Uterus (tissue), 4 donors: Measurements from ENCODE around the gene CCDC137. TPM values are rescaled to one million over a fixed set of nuclear protein-coding genes. Genes with fewer than 3 reads are reported as not detected.
A peak's percentile ranks its signal among the peaks of the same experiment; 100 is the strongest.

ENCODE experiments used
- DNase-seq, 2 donors: peaks; one replicate each; pipeline ENCODE4 v3.0.0-alpha.2; 2019 to 2020
- H3K27ac ChIP-seq, 2 donors: fragments of 200-600 bp; sonication (generic); 1 replicate in 1 of 2; 2 replicates in 1 of 2; pipeline ENCODE4 v1.5.1; 2016 to 2018
- H3K27me3 ChIP-seq, 2 donors: fragments of 200-600 bp; sonication (generic); one replicate each; pipeline ENCODE4 v1.5.1; 2018 to 2019; ENCODE audit warnings: control low read depth in 1 of 2
- H3K36me3 ChIP-seq, 2 donors: fragments of 200-600 bp; sonication (generic); one replicate each; pipeline ENCODE4 v1.5.1; 2019; ENCODE audit warnings: control low read depth in 1 of 2
- H3K4me1 ChIP-seq, 2 donors: fragments of 200-600 bp; sonication (generic); one replicate each; pipeline ENCODE4 v1.5.1; 2018 to 2019; ENCODE audit warnings: control low read depth in 1 of 2
- H3K4me3 ChIP-seq, 2 donors: fragments of 200-600 bp; sonication (generic); 1 replicate in 1 of 2; 2 replicates in 1 of 2; pipeline ENCODE4 v1.5.1; 2018 to 2019; ENCODE audit warnings: mild to moderate bottlenecking in 1 of 2
- H3K9me3 ChIP-seq, 2 donors: fragments of 200-600 bp; sonication (generic); one replicate each; pipeline ENCODE4 v1.5.1; 2019; ENCODE audit warnings: control low read depth in 1 of 2
- CTCF ChIP-seq, 4 experiments: fragments of 200-600 bp in 2 of 4; fragments of 450-650 bp in 2 of 4; sonication (generic) in 2 of 4; IDR thresholded peaks; one replicate each; pipeline ENCODE4 v1.5.1; 2016 to 2019; ENCODE audit warnings: antibody characterized with exemption in 4 of 4, mild to moderate bottlenecking in 2 of 4, moderate library complexity in 1 of 4
- POLR2A ChIP-seq, 2 donors: fragments of 450-650 bp; IDR thresholded peaks; one replicate each; pipeline ENCODE4 v1.6.1; 2016; ENCODE audit warnings: antibody characterized with exemption in 2 of 2, mild to moderate bottlenecking in 1 of 2, moderate library complexity in 1 of 2
- intact Hi-C: fragments of 100-400 bp; cut with DNase I; formaldehyde crosslinking; loops from one replicate; pipeline ENCODE4 v1.15.1; 2023; ENCODE audit warnings: low total_unique reads
- total RNA-seq, 4 donors: library from RNA; depleted of rRNA in 3 of 4; stranded (reverse); fragments of >200 nt in 3 of 4; gene quantifications; one replicate each; pipeline versions ENCODE4 v1.1.0 to v1.2.4, GENCODE V29; 2014 to 2023
- donor health status: DM: yes; HTN: yes; CAD: no.

CCDC137 gene
- total RNA-seq, 4 donors from 2014 or later, result 0.77 to 12.3 (median 3.9) TPM

- H3K27ac ChIP-seq, result no peak overlapping the region
- intact Hi-C loops, result no loop called here
- H3K9me3 ChIP-seq, result no peaks in the 10 kb centered on the region
- H3K4me1 ChIP-seq, result peaks cover 0 to 20% of the 10 kb centered on the region in 2 donors
- no peaks in the 10 kb centered on the region for H3K27me3 ChIP-seq
- H3K4me3 ChIP-seq, result no peak overlapping the region
- no peaks in the 10 kb centered on the region for H3K36me3 ChIP-seq
- no peak for DNase-seq
- TF ChIP-seq CTCF (IDR thresholded peaks at IDR 0.05) (no peak), POLR2A (IDR thresholded peaks at IDR 0.05) (no peak)
Observed at GRCh38 chr17:81700353-81701287, 34.1 kb downstream of the CCDC137 start.

GRCh38 chr17:81701288-81702071 is 34.9 kb downstream of the CCDC137 start:
- DNase-seq, result no peak
- intact Hi-C loops, result no loop called here
- no peak overlapping the region for H3K27ac ChIP-seq
- no peaks in the 10 kb centered on the region for H3K9me3 ChIP-seq
- H3K27me3 ChIP-seq, result no peaks in the 10 kb centered on the region
- H3K4me3 ChIP-seq, result no peak overlapping the region
- H3K36me3 ChIP-seq, result no peaks in the 10 kb centered on the region
- TF ChIP-seq CTCF (IDR thresholded peaks at IDR 0.05) (no peak), POLR2A (IDR thresholded peaks at IDR 0.05) (no peak)
- peaks cover 0 to 20% of the 10 kb centered on the region in 2 donors for H3K4me1 ChIP-seq

- no peaks in the 10 kb centered on the region for H3K27me3 ChIP-seq
- intact Hi-C loops, result no loop called here
- TF ChIP-seq CTCF (IDR thresholded peaks at IDR 0.05) (peak in 2 of 4 experiments; percentile 44), POLR2A (IDR thresholded peaks at IDR 0.05) (peak; percentile 68 to 89)
- H3K27ac ChIP-seq, result peak within 1 kb of the TSS; percentile 82 to 92
- H3K9me3 ChIP-seq, result no peaks in the 10 kb centered on the region
- H3K4me1 ChIP-seq, result peaks cover 0 to 20% of the 10 kb centered on the region in 2 donors
- peak within 1 kb of the TSS; percentile 66 to 99 for H3K4me3 ChIP-seq
- no peaks in the 10 kb centered on the region for H3K36me3 ChIP-seq
- DNase-seq, result peak; percentile 89 to 92
Observed at GRCh38 chr17:81702934-81703746, 36.6 kb downstream of the CCDC137 start, which contains the start of gene MRPL12. MRPL12 (plus strand) TSS chr17:81703367; CDS start chr17:81703502, 135 bp downstream.

DNA sequence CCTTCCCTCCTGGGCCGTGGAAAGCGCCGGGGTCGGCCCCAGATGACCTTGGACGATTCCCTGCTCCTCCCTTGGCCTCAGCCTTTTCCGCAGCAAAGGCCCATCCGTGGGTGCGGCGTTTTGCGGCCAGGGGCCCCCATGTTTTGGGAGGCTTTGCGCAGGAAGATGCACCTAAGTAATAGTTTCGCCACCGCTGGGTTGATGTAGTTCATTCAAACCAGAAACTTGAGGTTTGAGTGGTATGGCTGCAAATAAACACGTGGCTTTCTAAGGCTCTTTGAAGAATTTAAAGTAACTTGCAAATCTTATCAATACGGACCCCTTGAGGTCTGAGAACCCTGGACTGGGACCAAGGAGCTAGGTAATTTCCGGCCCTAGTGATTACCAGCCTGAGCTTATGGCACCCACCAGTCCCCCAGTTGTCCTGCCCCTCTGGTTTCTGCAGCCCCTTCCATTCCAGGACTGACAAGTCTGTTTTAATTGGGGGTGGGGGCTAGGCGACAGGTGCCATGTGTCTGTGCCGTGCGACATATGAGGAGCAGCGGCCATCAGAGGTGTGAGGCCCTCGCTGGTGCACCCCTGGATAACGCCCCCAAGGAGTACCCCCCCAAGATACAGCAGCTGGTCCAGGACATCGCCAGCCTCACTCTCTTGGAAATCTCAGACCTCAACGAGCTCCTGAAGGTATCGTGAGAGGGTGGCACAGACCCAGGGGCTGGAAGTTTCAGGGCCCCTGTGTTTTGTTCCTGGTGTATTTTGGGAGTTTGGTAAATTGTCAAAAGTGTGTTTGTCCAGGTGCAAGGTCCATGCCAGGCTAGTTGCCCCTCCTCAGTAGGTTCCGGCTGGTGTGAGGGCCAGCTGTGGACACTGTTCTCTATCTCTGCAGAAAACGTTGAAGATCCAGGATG is 37.5 kb downstream of the CCDC137 start:
- Histone ChIP-seq H3K36me3 (no peaks in the 10 kb centered on the region), H3K4me3 (peak overlapping the region; percentile 66 to 99), H3K27ac (peak overlapping the region; percentile 82 to 92), H3K27me3 (no peaks in the 10 kb centered on the region), H3K9me3 (no peaks in the 10 kb centered on the region), H3K4me1 (peaks cover 0 to 20% of the 10 kb centered on the region in 2 donors)
- TF ChIP-seq CTCF (IDR thresholded peaks at IDR 0.05) (no peak), POLR2A (IDR thresholded peaks at IDR 0.05) (no peak)
- DNase-seq, result no peak
- intact Hi-C loops, result no loop called here
